Keratinocyte (primary cell): ENCODE results near the gene BNIP3. TPM values are rescaled to one million over a fixed set of nuclear protein-coding genes. Genes with fewer than 3 reads are reported as not detected.

Experiments
- DNase-seq: peaks from one replicate; pipeline ENCODE4 v3.0.0-alpha.2; 2011; ENCODE audit warnings: low read depth, missing footprints, low spot score
- FAIRE-seq: peaks from 2 replicates; lab custom pipeline; 2011; peaks lifted over from hg19 to GRCh38; lab: Jason Lieb, UNC
- H2AFZ ChIP-seq: 2 replicates; pipeline ENCODE4 v1.6.0; 2012; ENCODE audit warnings: low read length, control low read depth, inconsistent platforms; ENCODE audit not compliant: control insufficient read depth
- H3K27ac ChIP-seq: 2 replicates; pipeline ENCODE4 v1.5.1; 2011; ENCODE audit warnings: low read length; ENCODE audit not compliant: control insufficient read depth, insufficient read depth
- H3K27me3 ChIP-seq: 3 replicates; pipeline ENCODE4 v1.6.0; 2011; ENCODE audit warnings: low read length; ENCODE audit not compliant: control insufficient read depth, insufficient read depth; ENCODE audit errors: extremely low read depth
- H3K36me3 ChIP-seq, 2 experiments: 2 replicates in 1 of 2; 3 replicates in 1 of 2; pipeline ENCODE4 v1.5.1; 2011; ENCODE audit warnings: low read length in 2 of 2, mild to moderate bottlenecking in 1 of 2; ENCODE audit not compliant: control insufficient read depth in 2 of 2, insufficient read depth in 2 of 2; ENCODE audit errors: extremely low read depth in 1 of 2
- H3K4me1 ChIP-seq: 3 replicates; pipeline ENCODE4 v1.5.1; 2011; ENCODE audit warnings: low read length; ENCODE audit not compliant: control insufficient read depth, insufficient read depth; ENCODE audit errors: extremely low read depth
- H3K4me2 ChIP-seq: 3 replicates; pipeline ENCODE4 v1.6.0; 2011; ENCODE audit warnings: low read depth, low read length; ENCODE audit not compliant: control insufficient read depth, insufficient read depth; ENCODE audit errors: extremely low read depth
- H3K4me3 ChIP-seq, 3 experiments: fragments of 200-600 bp in 1 of 3; sonication (generic) in 1 of 3; 2 replicates in 2 of 3; 3 replicates in 1 of 3; pipeline ENCODE4 v1.5.1; 2011 to 2016; ENCODE audit warnings: low read length in 3 of 3, mild to moderate bottlenecking in 3 of 3, control low read depth in 2 of 3, inconsistent platforms in 1 of 3, low read depth in 1 of 3, mixed read lengths in 1 of 3, mixed run types in 1 of 3, moderate library complexity in 1 of 3; ENCODE audit not compliant: control insufficient read depth in 2 of 3, insufficient read depth in 2 of 3; ENCODE audit errors: extremely low read depth in 1 of 3
- H3K79me2 ChIP-seq: 2 replicates; pipeline ENCODE4 v1.6.0; 2012; ENCODE audit warnings: low read length; ENCODE audit not compliant: control insufficient read depth, insufficient read depth
- H3K9ac ChIP-seq: 3 replicates; pipeline ENCODE4 v1.6.0; 2011; ENCODE audit warnings: low read length; ENCODE audit not compliant: control insufficient read depth, insufficient read depth; ENCODE audit errors: extremely low read depth
- H3K9me1 ChIP-seq: 3 replicates; pipeline ENCODE4 v1.6.0; 2011; ENCODE audit warnings: low read length; ENCODE audit not compliant: control insufficient read depth, insufficient read depth; ENCODE audit errors: extremely low read depth
- H3K9me3 ChIP-seq: 2 replicates; pipeline ENCODE4 v1.5.1; 2012; ENCODE audit warnings: low read depth, low read length; ENCODE audit not compliant: control insufficient read depth
- H4K20me1 ChIP-seq: 3 replicates; pipeline ENCODE4 v1.6.0; 2011; ENCODE audit warnings: low read length; ENCODE audit not compliant: control insufficient read depth, insufficient read depth; ENCODE audit errors: extremely low read depth
- EZH2 ChIP-seq: IDR thresholded peaks from one replicate; pipeline ENCODE4 v1.6.1; 2012; ENCODE audit warnings: inconsistent platforms, mild to moderate bottlenecking, low read length, moderate library complexity
- dilution Hi-C: fragments of 300-500 bp; cut with MboI; formaldehyde crosslinking; loops from one replicate; pipeline ENCODE4 v1.7.0; 2020; ENCODE audit warnings: low sequenced_read_pairs; ENCODE audit not compliant: extremely low pct_ligation_motif_present
- polyA plus RNA-seq, 5 experiments: library from polyadenylated mRNA; depleted of rRNA in 3 of 5; stranded (reverse) in 3 of 5; stranded (forward) in 1 of 5; unstranded in 1 of 5; fragments of >200 nt; gene quantifications; 1 replicate in 1 of 5; 2 replicates in 3 of 5; 3 replicates in 1 of 5; pipeline versions ENCODE4 v1.2.1 to v1.2.3, GENCODE V29; 2011 to 2012; ENCODE audit warnings: missing spikeins in 2 of 5, low read depth in 1 of 5, low replicate concordance in 1 of 5
- TF ChIP-seq, protein P1 (sequence below), 3 experiments: IDR thresholded peaks in 1 of 3; conservative IDR thresholded peaks in 1 of 3; optimal IDR thresholded peaks in 1 of 3; 2 replicates in 2 of 3; 3 replicates in 1 of 3; pipeline versions ENCODE3 to v1.5.1; 2011; ENCODE audit warnings: low read length in 3 of 3, mild to moderate bottlenecking in 3 of 3, moderate library complexity in 2 of 3, control low read depth in 1 of 3, inconsistent platforms in 1 of 3; ENCODE audit not compliant: insufficient read depth in 2 of 3; ENCODE audit errors: extremely low read depth in 1 of 3

The BNIP3 gene
- polyA plus RNA-seq, 1 donor (not counting 4 experiments of a cell fraction or from before 2014, with no cell fraction given): 77.9 TPM

- Histone ChIP-seq H3K9ac (no peak overlapping the region), H3K79me2 (no peaks in the 10 kb centered on the region), H3K9me3 (no peaks in the 10 kb centered on the region), H3K4me3 (no peak overlapping the region), H3K9me1 (no peaks in the 10 kb centered on the region), H4K20me1 (peaks cover 3% of the 10 kb centered on the region), H3K27ac (no peak overlapping the region), H3K27me3 (no peaks in the 10 kb centered on the region), H2AFZ (no peak overlapping the region), H3K36me3 (peaks cover 30 to 31% of the 10 kb centered on the region in 2 experiments), H3K4me2 (no peak overlapping the region), H3K4me1 (no peaks in the 10 kb centered on the region)
- no peak for TF ChIP-seq EZH2
- TF ChIP-seq, protein P1, sequence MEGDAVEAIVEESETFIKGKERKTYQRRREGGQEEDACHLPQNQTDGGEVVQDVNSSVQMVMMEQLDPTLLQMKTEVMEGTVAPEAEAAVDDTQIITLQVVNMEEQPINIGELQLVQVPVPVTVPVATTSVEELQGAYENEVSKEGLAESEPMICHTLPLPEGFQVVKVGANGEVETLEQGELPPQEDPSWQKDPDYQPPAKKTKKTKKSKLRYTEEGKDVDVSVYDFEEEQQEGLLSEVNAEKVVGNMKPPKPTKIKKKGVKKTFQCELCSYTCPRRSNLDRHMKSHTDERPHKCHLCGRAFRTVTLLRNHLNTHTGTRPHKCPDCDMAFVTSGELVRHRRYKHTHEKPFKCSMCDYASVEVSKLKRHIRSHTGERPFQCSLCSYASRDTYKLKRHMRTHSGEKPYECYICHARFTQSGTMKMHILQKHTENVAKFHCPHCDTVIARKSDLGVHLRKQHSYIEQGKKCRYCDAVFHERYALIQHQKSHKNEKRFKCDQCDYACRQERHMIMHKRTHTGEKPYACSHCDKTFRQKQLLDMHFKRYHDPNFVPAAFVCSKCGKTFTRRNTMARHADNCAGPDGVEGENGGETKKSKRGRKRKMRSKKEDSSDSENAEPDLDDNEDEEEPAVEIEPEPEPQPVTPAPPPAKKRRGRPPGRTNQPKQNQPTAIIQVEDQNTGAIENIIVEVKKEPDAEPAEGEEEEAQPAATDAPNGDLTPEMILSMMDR (optimal IDR thresholded peaks at IDR 0.05 in 1 of 3, IDR thresholded peaks at IDR 0.05 in 1 of 3, conservative IDR thresholded peaks at IDR 0.05 in 1 of 3; ENCODE audit: extremely low read depth in 1 of 3, insufficient read depth in 2 of 3, low read length in 3 of 3): no peak
- dilution Hi-C loops: no loop called here
- no peak for DNase-seq
- FAIRE-seq: no peak
Measured at GRCh38 chr10:131959841-131960240, 21.9 kb downstream of the BNIP3 start.

- FAIRE-seq (no peak), DNase-seq (no peak)
- H3K9ac ChIP-seq: no peak overlapping the region
- peaks cover 4% of the 10 kb centered on the region for H3K79me2 ChIP-seq
- peaks cover 3% of the 10 kb centered on the region for H4K20me1 ChIP-seq
- no peak overlapping the region for H2AFZ ChIP-seq
- H3K9me3 ChIP-seq: no peaks in the 10 kb centered on the region
- H3K27ac ChIP-seq: no peak overlapping the region
- peaks cover 28 to 33% of the 10 kb centered on the region in 2 experiments for H3K36me3 ChIP-seq
- dilution Hi-C loops: no loop called here
- no peaks in the 10 kb centered on the region for H3K4me1 ChIP-seq
- no peak for TF ChIP-seq EZH2
- TF ChIP-seq, protein P1 (optimal IDR thresholded peaks at IDR 0.05 in 1 of 3, IDR thresholded peaks at IDR 0.05 in 1 of 3, conservative IDR thresholded peaks at IDR 0.05 in 1 of 3; ENCODE audit: extremely low read depth in 1 of 3, insufficient read depth in 2 of 3, low read length in 3 of 3): no peak
- peaks cover 2% of the 10 kb centered on the region for H3K9me1 ChIP-seq
- no peak overlapping the region for H3K4me2 ChIP-seq
- no peak overlapping the region for H3K4me3 ChIP-seq
- no peaks in the 10 kb centered on the region for H3K27me3 ChIP-seq
Measured at GRCh38 chr10:131955591-131956340, 26.0 kb downstream of the BNIP3 start.
